Measurements from ENCODE around the gene SYT2. TPM values are rescaled to one million over a fixed set of nuclear protein-coding genes. Genes with fewer than 3 reads are reported as not detected.
A peak's percentile ranks its signal among the peaks of the same experiment; 100 is the strongest.

SYT2 gene
- total and polyA plus RNA-seq, 11 donors, result 0.03 to 0.09 (median 0.06) TPM; not detected in 6

DNA sequence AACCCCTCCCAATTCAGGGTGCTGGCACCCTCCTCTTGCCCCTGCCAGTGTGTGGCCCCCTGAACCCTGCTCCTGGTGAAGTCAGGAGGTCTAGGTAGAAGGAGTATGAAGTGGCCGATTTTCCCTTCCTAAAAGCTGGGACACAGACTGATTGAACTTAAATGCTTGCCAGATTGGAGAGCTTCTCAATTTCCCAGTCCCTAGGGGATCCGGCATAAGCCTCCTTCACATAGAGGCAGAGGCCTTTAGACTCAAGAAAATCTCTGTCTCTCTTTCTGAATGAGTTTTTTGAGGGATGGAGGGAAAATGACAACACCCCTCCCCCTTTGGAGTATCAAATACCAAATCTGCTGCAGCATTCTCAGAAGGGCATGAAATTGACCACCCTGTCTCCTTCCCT is 51.5 kb downstream of the SYT2 start:
- intact Hi-C loops (cut with DNase I), result no loop called here
- TF ChIP-seq, protein P1, sequence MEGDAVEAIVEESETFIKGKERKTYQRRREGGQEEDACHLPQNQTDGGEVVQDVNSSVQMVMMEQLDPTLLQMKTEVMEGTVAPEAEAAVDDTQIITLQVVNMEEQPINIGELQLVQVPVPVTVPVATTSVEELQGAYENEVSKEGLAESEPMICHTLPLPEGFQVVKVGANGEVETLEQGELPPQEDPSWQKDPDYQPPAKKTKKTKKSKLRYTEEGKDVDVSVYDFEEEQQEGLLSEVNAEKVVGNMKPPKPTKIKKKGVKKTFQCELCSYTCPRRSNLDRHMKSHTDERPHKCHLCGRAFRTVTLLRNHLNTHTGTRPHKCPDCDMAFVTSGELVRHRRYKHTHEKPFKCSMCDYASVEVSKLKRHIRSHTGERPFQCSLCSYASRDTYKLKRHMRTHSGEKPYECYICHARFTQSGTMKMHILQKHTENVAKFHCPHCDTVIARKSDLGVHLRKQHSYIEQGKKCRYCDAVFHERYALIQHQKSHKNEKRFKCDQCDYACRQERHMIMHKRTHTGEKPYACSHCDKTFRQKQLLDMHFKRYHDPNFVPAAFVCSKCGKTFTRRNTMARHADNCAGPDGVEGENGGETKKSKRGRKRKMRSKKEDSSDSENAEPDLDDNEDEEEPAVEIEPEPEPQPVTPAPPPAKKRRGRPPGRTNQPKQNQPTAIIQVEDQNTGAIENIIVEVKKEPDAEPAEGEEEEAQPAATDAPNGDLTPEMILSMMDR (IDR thresholded peaks at IDR 0.05), result no peak
- TF ChIP-seq POLR2A (IDR thresholded peaks at IDR 0.05), result no peak
- H3K27me3 ChIP-seq, result peaks cover 0 to 96% (median 5%) of the 10 kb centered on the region in 9 donors

GRCh38 chr1:202658251-202658759 is 51.9 kb downstream of the SYT2 start:
- Histone ChIP-seq H3K36me3 (no peaks in the 10 kb centered on the region), H3K9me3 (no peaks in the 10 kb centered on the region), H3K4me1 (no peaks in the 10 kb centered on the region), H3K27me3 (peaks cover 0 to 96% (median 5%) of the 10 kb centered on the region in 9 donors), H3K27ac (no peak overlapping the region), H3K4me3 (no peak overlapping the region)
- DNase-seq (no peak), ATAC-seq (peak in 1 of 4 donors; percentile 13)
- TF ChIP-seq, protein P1 (IDR thresholded peaks at IDR 0.05), result no peak
- no peak for TF ChIP-seq POLR2A (IDR thresholded peaks at IDR 0.05)
- intact Hi-C loops (cut with DNase I), result no loop called here
- WGBS, 4 donors, result 72 to 82% (median 78%) methylated on average over 8 of the region's 8 CpGs

More for the DNA sequence above, 51.5 kb downstream of the SYT2 start:
- ATAC-seq, result no peak
- Histone ChIP-seq H3K4me1 (no peaks in the 10 kb centered on the region), H3K9me3 (no peaks in the 10 kb centered on the region), H3K36me3 (no peaks in the 10 kb centered on the region), H3K27ac (no peak overlapping the region), H3K4me3 (no peak overlapping the region)
- 39 to 49% (median 44%) methylated on average over 2 of the region's 2 CpGs for WGBS, 4 donors
- no peak for DNase-seq

DNA sequence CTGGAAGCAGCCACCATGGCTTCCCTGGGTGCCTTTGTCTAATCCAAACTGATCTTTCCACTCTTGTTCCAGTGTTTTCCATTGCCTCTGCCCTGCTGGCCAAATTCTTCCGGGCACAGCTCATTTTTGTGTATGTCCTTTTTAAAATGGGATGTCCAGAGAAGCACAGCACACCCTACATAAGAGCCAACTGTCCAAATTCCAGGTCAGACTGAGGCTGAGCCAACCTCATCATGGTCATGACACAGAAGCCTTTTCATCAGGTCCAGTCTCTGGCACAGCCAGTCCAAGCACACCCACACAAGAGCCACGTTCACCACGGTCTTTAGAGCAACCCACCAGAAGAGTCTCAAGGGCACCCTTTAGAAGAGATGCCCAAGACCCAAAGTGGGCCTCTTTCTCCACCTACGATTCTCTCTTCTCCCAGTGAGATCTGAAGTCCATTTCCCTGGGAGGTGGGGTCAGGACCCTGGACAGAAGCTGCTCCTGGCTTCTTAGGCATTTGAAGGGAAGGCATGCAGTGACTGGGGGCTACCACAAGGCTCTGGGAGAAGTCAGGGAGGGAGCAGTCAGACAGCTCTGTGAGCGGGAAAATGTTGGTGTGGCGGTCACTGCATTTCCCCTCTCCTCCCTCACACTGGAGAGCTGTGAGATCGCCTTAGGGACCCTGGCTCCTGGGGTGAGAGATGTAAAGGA is 53.2 kb downstream of the SYT2 start:
- Histone ChIP-seq H3K4me1 (no peaks in the 10 kb centered on the region), H3K36me3 (no peaks in the 10 kb centered on the region), H3K27me3 (peaks cover 0 to 98% (median 5%) of the 10 kb centered on the region in 9 donors), H3K4me3 (no peak overlapping the region), H3K27ac (no peak overlapping the region), H3K9me3 (no peaks in the 10 kb centered on the region)
- DNase-seq, result no peak
- intact Hi-C loops (cut with DNase I), result no loop called here
- no peak for ATAC-seq
- WGBS, 4 donors, result 39 to 56% (median 46%) methylated on average over 7 of the region's 7 CpGs
- TF ChIP-seq, protein P1 (IDR thresholded peaks at IDR 0.05), result peak in 2 of 12 donors; percentile 7 to 10
- TF ChIP-seq POLR2A (IDR thresholded peaks at IDR 0.05), result no peak

- ATAC-seq, result peak in 2 of 4 donors; percentile 34 to 43
- intact Hi-C loops (cut with DNase I), result no loop called here
- H3K4me3 ChIP-seq, result no peak overlapping the region
- 48 to 58% (median 51%) methylated on average over 7 to 10 of the region's 10 CpGs for WGBS, 4 donors
- no peaks in the 10 kb centered on the region for H3K4me1 ChIP-seq
- no peak overlapping the region for H3K27ac ChIP-seq
- DNase-seq, result peak in 1 of 5 donors; percentile 41
- H3K27me3 ChIP-seq, result peaks cover 0 to 98% (median 5%) of the 10 kb centered on the region in 9 donors
- H3K36me3 ChIP-seq, result no peaks in the 10 kb centered on the region
- no peaks in the 10 kb centered on the region for H3K9me3 ChIP-seq
- TF ChIP-seq, protein P1 (IDR thresholded peaks at IDR 0.05), result peak in 9 of 12 donors; percentile 12 to 40 (median 21)
- TF ChIP-seq POLR2A (IDR thresholded peaks at IDR 0.05), result no peak
Measured at GRCh38 chr1:202656057-202656456, 54.2 kb downstream of the SYT2 start.

All from heart left ventricle (tissue), 16 donors.